Effector memory CD8-positive, alpha-beta T cell (primary cell): ENCODE measurements around the gene LHX2.
A peak's percentile ranks its signal among the peaks of the same experiment; 100 is the strongest.

ENCODE experiments used
- ATAC-seq: fragments of 150-1000 bp; cut with Tn5 transposase; replicated peaks from 2 replicates; pipeline ENCODE4 v1.10.0; 2021; ENCODE audit warnings: mild to moderate bottlenecking, moderate library complexity
- DNase-seq, 3 experiments: peaks; one replicate each; pipeline ENCODE4 v3.0.0; 2021
- H3K27ac Mint-ChIP-seq, 2 donors: one replicate each; pipeline ENCODE4 v1.8.0; 2022; ENCODE audit warnings: mild to moderate bottlenecking in 2 of 2, mixed read lengths in 2 of 2, moderate library complexity in 2 of 2
- H3K27me3 Mint-ChIP-seq, 2 donors: one replicate each; pipeline ENCODE4 v1.8.0; 2022; ENCODE audit warnings: mixed read lengths in 2 of 2
- H3K36me3 Mint-ChIP-seq: one replicate; pipeline ENCODE4 v1.8.0; 2022; ENCODE audit warnings: mild to moderate bottlenecking, moderate library complexity, mixed read lengths; ENCODE audit not compliant: insufficient read depth
- H3K4me1 Mint-ChIP-seq, 2 donors: one replicate each; pipeline ENCODE4 v1.8.0; 2022; ENCODE audit warnings: low read depth in 2 of 2, mixed read lengths in 2 of 2
- H3K4me3 Mint-ChIP-seq, 2 donors: one replicate each; pipeline ENCODE4 v1.8.0; 2022; ENCODE audit warnings: mild to moderate bottlenecking in 2 of 2, mixed read lengths in 2 of 2, moderate library complexity in 2 of 2
- H3K9me3 Mint-ChIP-seq, 2 donors: one replicate each; pipeline ENCODE4 v1.8.0; 2022; ENCODE audit warnings: mixed read lengths in 2 of 2

LHX2 gene

GRCh38 chr9:124012368-124013301 is 1.1 kb downstream of the LHX2 start:
- peak overlapping the region in 1 of 2 donors; percentile 51 for H3K4me3 Mint-ChIP-seq
- DNase-seq, result no peak
- peaks cover 9% of the 10 kb centered on the region for H3K36me3 Mint-ChIP-seq
- no peak overlapping the region for H3K27ac Mint-ChIP-seq
- peaks cover 21 to 32% of the 10 kb centered on the region in 2 donors for H3K4me1 Mint-ChIP-seq
- peaks cover 62 to 90% of the 10 kb centered on the region in 2 donors for H3K27me3 Mint-ChIP-seq
- no peak for ATAC-seq
- H3K9me3 Mint-ChIP-seq, result no peaks in the 10 kb centered on the region

DNA sequence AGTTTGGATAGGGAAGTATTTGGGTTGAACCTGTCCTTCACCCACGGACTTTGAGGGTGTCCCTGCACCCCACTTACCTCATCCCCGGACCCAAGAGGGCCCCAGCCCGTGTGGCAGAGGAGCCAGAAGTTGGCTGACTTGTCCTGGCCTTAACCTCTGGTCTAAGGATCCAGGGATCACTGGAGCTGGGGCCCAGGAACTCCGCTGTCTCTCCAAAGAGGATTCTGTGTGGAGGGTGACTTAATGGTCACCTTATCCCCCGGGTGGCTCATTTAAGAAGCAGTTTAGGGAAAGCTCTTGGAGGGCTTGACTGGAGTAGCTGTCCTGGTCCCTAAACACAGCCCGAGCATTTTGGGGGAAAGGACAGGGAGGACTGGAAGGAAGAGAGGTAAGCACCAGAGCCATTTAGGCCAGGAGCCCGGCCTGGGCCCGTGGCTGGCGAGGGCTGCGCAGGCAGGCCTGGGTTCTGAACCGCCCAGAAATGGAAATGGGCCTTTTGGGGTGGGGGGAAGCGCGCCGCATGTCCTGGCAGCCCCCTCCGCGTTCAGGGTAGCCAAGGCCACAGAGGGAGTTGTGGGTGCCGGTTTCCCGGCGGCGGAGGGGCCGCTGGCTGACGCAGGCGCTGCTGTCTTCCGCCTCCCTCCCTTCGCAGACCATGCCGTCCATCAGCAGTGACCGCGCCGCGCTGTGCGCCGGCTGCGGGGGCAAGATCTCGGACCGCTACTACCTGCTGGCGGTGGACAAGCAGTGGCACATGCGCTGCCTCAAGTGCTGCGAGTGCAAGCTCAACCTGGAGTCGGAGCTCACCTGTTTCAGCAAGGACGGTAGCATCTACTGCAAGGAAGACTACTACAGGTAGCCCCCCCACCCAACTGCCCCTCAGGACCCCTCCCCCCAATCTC is 2.0 kb downstream of the LHX2 start:
- no peak overlapping the region for H3K27ac Mint-ChIP-seq
- H3K4me3 Mint-ChIP-seq, result peak overlapping the region in 1 of 2 donors; percentile 51
- DNase-seq (no peak), ATAC-seq (no peak)
- peaks cover 9% of the 10 kb centered on the region for H3K36me3 Mint-ChIP-seq
- peaks cover 60 to 87% of the 10 kb centered on the region in 2 donors for H3K27me3 Mint-ChIP-seq
- peaks cover 18 to 29% of the 10 kb centered on the region in 2 donors for H3K4me1 Mint-ChIP-seq
- no peaks in the 10 kb centered on the region for H3K9me3 Mint-ChIP-seq

GRCh38 chr9:124014211-124014955 is 2.8 kb downstream of the LHX2 start:
- Mint-ChIP-seq H3K27me3 (peaks cover 62 to 87% of the 10 kb centered on the region in 2 donors), H3K4me3 (no peak overlapping the region), H3K4me1 (peaks cover 18 to 27% of the 10 kb centered on the region in 2 donors), H3K9me3 (no peaks in the 10 kb centered on the region), H3K36me3 (peaks cover 9% of the 10 kb centered on the region), H3K27ac (no peak overlapping the region)
- ATAC-seq (no peak), DNase-seq (no peak)

DNA sequence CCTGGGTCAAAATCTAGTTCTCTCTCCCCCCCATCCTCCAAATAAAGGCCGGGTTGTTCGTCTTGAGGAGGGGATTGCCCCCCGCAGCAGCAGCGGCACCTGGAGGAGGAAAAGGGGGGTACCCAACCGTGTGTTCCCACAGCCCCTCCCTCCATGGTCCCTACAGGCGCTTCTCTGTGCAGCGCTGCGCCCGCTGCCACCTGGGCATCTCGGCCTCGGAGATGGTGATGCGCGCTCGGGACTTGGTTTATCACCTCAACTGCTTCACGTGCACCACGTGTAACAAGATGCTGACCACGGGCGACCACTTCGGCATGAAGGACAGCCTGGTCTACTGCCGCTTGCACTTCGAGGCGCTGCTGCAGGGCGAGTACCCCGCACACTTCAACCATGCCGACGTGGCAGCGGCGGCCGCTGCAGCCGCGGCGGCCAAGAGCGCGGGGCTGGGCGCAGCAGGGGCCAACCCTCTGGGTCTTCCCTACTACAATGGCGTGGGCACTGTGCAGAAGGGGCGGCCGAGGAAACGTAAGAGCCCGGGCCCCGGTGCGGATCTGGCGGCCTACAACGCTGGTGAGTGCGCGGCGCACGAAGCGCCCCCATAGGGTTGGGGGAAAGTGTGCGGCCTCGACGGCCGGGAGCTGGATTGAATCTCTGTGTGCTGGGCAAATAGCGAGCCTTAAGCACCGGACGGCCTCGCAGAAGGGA is 3.5 kb downstream of the LHX2 start:
- Mint-ChIP-seq H3K4me1 (peaks cover 14 to 23% of the 10 kb centered on the region in 2 donors), H3K36me3 (peaks cover 9% of the 10 kb centered on the region), H3K9me3 (no peaks in the 10 kb centered on the region), H3K27ac (no peak overlapping the region), H3K4me3 (peak overlapping the region in 1 of 2 donors; percentile 36), H3K27me3 (peaks cover 61 to 87% of the 10 kb centered on the region in 2 donors)
- ATAC-seq (no peak), DNase-seq (no peak)

DNA sequence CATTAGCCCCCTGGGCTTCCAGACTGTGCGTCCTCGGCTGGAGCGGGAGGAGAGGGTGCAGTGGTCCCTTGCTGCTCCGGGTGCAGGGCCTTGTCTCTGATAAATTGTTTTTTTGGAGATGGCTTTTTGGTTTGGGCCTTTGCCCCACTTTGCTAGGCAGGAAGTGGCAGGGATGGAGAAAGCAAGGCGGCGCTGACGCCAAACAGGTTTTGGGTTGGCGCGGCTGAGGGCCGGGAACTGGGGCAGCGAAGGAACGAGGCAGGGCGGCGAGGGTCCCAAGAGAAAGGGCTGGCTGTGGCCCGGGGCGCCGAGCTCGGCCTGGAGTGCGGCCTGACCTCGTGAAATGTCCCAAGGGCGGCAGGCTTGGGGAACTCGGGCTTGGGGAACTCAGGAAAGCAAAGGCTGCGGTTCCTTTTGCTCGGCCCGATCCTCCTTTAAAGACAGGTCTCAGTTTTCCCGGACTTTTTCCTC is 4.1 kb downstream of the LHX2 start:
- Mint-ChIP-seq H3K36me3 (peaks cover 6% of the 10 kb centered on the region), H3K4me1 (peaks cover 16 to 22% of the 10 kb centered on the region in 2 donors), H3K27me3 (peaks cover 61 to 87% of the 10 kb centered on the region in 2 donors), H3K27ac (no peak overlapping the region), H3K4me3 (peak overlapping the region in 1 of 2 donors; percentile 36), H3K9me3 (no peaks in the 10 kb centered on the region)
- DNase-seq (no peak), ATAC-seq (no peak)

GRCh38 chr9:124016175-124017050 is 4.8 kb downstream of the LHX2 start:
- peaks cover 67 to 87% of the 10 kb centered on the region in 2 donors for H3K27me3 Mint-ChIP-seq
- no peaks in the 10 kb centered on the region for H3K9me3 Mint-ChIP-seq
- H3K4me3 Mint-ChIP-seq, result peak overlapping the region; percentile 60 to 74
- no peak overlapping the region for H3K27ac Mint-ChIP-seq
- DNase-seq, result no peak
- no peak for ATAC-seq
- peaks cover 19 to 24% of the 10 kb centered on the region in 2 donors for H3K4me1 Mint-ChIP-seq
- H3K36me3 Mint-ChIP-seq, result peaks cover 6% of the 10 kb centered on the region

- Mint-ChIP-seq H3K36me3 (peaks cover 6% of the 10 kb centered on the region), H3K9me3 (no peaks in the 10 kb centered on the region), H3K27ac (no peak overlapping the region), H3K27me3 (peaks cover 76 to 92% of the 10 kb centered on the region in 2 donors), H3K4me3 (peak overlapping the region; percentile 60 to 74), H3K4me1 (peaks cover 23 to 28% of the 10 kb centered on the region in 2 donors)
- ATAC-seq, result no peak
- no peak for DNase-seq
These were observed 5.7 kb downstream of the LHX2 start for GRCh38 chr9:124017051-124017928.

GRCh38 chr9:124017929-124018729 is 6.6 kb downstream of the LHX2 start:
- no peak for ATAC-seq
- Mint-ChIP-seq H3K27me3 (peaks cover 84 to 96% of the 10 kb centered on the region in 2 donors), H3K36me3 (peaks cover 6% of the 10 kb centered on the region), H3K4me1 (peaks cover 25 to 31% of the 10 kb centered on the region in 2 donors), H3K4me3 (peak overlapping the region; percentile 69 to 71), H3K27ac (no peak overlapping the region), H3K9me3 (no peaks in the 10 kb centered on the region)
- DNase-seq, result no peak

GRCh38 chr9:124018730-124019697 is 7.4 kb downstream of the LHX2 start:
- H3K4me1 Mint-ChIP-seq, result peaks cover 25 to 29% of the 10 kb centered on the region in 2 donors
- H3K36me3 Mint-ChIP-seq, result peaks cover 6% of the 10 kb centered on the region
- DNase-seq (no peak), ATAC-seq (no peak)
- peak overlapping the region; percentile 69 to 71 for H3K4me3 Mint-ChIP-seq
- no peak overlapping the region for H3K27ac Mint-ChIP-seq
- no peaks in the 10 kb centered on the region for H3K9me3 Mint-ChIP-seq
- peaks cover 84 to 96% of the 10 kb centered on the region in 2 donors for H3K27me3 Mint-ChIP-seq
